DMS53 treated with DMSO at 0.1 percent for 48 hours (cell line): ENCODE results near the gene KRTAP4-3.
"Not testable (repeated sequence)": the region's sequence is repeated elsewhere in the genome, so short reads cannot be mapped to it uniquely, and the experiment has no call there.

Experiments
- DNase-seq: peaks from one replicate; lab custom pipeline; 2025; ENCODE audit not compliant: unreplicated experiment; lab: John Stamatoyannopoulos, UW

KRTAP4-3 gene

DNA sequence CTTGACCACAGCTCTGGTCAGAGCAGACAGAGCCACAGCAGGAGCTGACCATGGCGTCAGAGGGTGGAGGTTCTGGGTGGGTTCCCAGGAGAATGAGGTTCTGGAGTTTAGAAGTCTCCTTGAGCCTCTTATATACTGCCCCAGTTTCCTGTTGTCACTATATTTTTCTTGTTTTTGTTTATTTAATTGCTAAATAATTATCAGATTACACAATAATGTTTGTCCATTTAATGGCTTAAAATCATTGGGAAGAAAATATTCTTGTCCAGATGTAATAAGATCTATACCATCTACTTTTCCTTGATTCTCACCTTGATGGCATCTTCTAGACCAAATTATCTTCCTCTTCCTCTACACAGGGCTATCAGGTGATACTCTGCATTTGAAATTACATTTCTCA is at the start of gene KRTAP4-3:
TSS of gene KRTAP4-3 (minus strand) at position 101 of the 400 bp plus-strand sequence. CDS start at position 52, 49 bp downstream.
- no peak for DNase-seq

GRCh38 chr17:41215681-41216080 is 47.7 kb upstream of the KRTAP4-3 start:
- no peak for DNase-seq

- peak; percentile 74 for DNase-seq
Observed at GRCh38 chr17:41212524-41213169, 44.6 kb upstream of the KRTAP4-3 start.

DNA sequence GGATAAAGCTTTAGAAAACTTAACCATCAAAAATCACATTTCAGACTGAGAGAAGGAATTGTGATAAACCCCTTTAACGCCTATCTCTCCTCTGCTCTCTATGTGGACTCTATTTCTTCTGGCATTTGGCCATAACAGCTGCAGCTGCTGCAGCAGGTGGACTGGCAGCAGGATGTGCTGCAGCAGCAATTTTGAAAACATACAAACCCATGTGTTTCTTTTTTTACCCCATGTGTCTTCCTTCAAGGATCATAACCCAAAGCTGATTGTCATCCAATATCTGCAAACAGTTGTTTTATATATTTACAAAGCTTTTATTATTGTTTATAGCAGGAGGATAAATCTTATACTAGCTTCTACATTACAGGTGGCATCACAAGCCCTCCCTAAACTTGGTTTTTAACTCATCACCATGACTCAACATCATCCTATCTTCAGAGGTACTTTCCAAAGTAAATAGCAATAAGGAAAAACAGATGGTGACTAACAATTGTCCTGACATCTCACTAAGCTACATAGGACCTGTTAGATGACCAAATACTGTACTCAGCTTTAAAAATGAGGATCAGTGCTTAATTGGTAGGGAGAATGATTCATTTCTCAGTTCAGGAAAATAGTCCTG is 43.9 kb upstream of the KRTAP4-3 start:
- DNase-seq = peak; percentile 63

GRCh38 chr17:41199421-41200078 is 31.5 kb upstream of the KRTAP4-3 start:
- DNase-seq = no peak

GRCh38 chr17:41196068-41196467 is 28.0 kb upstream of the KRTAP4-3 start:
- no peak for DNase-seq

DNA sequence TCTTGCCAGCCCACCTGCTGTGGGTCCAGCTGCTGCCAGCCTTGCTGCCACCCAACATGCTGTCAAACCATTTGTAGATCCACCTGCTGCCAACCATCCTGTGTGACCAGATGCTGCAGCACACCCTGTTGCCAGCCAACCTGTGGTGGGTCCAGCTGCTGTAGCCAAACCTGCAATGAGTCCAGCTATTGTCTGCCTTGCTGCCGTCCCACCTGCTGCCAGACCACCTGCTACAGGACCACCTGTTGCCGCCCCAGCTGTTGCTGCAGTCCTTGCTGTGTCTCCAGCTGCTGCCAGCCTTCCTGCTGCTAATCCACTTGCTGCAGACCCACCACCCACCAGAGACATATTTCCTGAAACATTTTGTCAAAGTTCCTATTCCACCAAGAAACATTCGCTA is 22.3 kb upstream of the KRTAP4-3 start:
- no peak for DNase-seq

GRCh38 chr17:41189837-41190318 is 21.9 kb upstream of the KRTAP4-3 start, which contains the start of gene KRTAP9-1:
Gene KRTAP9-1 (plus strand): TSS chr17:41189887. CDS start chr17:41189887, 0 bp downstream.
- DNase-seq = not testable (repeated sequence)

GRCh38 chr17:41186872-41187271 is 18.9 kb upstream of the KRTAP4-3 start:
- DNase-seq = no peak

GRCh38 chr17:41185001-41185400 is 17.0 kb upstream of the KRTAP4-3 start:
- no peak for DNase-seq

DNA sequence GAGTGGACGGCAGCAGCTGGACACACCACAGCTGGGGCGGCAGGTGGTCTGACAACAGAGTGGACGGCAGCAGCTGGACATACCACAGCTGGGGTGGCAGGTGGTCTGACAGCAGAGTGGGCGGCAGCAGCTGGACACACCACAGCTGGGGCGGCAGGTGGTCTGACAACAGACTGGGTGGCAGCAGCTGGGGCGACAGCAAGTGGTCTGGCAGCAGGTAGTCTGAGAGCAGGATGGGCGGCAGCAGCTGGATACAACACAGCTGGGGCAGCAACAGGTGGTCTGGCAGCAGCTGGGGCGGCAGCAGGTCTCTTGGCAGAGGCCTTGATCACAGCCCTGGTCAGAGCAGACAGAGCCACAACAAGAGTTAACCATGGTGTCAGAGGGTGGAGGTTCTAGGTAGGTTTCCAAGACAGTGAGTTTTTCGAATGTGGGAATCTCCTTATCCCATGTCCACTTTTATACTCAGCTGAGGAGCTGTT is 16.5 kb upstream of the KRTAP4-3 start, which contains the start of gene KRTAP4-1:
TSS of gene KRTAP4-1 (minus strand) at position 432 of the 482 bp plus-strand sequence. CDS start at position 375, 57 bp downstream.
- DNase-seq = no peak

DNA sequence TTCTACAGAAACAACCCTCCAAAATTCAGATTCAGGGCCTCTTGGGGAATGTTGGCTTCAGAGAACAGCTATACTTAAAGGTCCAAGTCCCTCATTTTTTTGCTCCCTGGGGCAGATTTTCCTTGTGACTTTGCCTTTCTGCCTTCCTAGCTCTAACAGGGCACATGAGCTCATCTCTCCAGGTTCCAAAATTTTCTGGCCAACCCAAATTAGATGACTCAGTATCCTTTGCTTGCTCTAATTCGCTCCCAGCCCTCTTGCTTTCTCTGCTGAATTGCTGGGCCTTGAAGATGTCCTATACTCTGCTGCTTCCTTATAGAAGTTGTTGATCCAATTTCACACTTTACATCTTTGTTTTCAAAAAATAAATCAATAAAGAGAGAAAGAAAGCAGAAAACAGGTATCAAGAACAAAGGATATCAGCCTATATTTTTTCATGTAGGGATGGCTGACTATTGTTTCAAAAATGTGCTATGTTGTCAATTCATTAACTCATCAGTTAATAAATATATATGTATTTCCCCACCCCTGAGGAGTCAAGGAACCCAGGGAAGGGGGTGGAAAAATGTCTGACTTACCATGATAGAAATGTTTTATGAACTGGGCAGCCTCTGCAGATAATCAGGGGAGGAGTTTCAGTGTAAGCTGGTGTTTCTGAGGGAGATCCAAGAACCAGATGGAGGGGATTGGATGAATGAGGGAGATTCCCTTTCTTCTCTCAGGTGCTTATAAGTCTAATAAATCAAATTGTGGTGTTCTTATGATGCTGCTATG is 11.0 kb upstream of the KRTAP4-3 start:
- no peak for DNase-seq

DNA sequence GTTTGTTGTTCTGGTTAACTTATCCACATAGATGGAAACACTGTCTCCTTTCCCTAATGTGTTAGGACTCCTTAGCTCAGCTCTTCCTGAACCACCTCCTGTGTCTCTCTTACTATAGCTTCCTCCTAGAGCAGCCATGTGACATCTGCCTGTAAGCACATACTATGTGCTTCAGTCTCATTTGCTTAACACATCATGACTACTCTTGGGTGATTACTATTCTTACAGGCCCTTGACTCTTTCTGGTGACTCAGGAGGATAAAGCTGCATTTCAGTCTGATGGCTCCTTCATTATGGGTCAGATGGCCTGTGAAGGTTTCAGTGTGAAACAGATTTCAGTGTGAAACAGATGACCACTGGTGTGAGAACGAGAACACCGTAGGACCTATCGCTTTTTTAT is 10.3 kb upstream of the KRTAP4-3 start:
- DNase-seq = no peak

DNA sequence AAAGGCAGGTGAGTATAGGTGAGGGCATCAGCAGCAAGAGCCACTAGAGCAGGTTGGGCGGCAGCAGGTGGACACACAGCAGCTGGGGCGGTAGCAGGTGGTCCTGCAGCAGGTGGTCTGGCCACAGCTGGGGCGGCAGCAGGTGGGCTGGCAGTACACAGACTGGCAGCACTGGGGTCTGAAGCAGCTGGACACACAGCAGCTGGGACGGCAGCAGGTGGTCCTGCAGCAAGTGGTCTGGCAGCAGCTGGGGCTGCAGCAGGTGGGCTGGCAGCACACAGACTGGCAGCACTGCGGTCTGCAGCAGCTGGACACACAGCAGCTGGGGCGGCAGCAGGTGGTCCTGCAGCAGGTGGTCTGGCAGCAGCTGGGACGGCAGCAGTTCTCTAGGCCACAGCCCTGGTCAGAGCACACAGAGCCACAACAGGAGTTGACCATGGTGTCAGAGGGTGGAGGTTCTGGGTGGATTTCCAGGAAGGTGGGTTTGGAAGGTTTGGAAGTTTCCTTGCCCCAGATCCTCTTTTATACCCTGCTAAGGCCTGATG is 9.8 kb upstream of the KRTAP4-3 start, which contains the start of gene KRTAP4-2:
TSS of gene KRTAP4-2 (minus strand) at position 495 of the 545 bp plus-strand sequence. CDS start at position 438, 57 bp downstream.
- no peak for DNase-seq

GRCh38 chr17:41176744-41177387 is 8.8 kb upstream of the KRTAP4-3 start:
- DNase-seq = no peak

DNA sequence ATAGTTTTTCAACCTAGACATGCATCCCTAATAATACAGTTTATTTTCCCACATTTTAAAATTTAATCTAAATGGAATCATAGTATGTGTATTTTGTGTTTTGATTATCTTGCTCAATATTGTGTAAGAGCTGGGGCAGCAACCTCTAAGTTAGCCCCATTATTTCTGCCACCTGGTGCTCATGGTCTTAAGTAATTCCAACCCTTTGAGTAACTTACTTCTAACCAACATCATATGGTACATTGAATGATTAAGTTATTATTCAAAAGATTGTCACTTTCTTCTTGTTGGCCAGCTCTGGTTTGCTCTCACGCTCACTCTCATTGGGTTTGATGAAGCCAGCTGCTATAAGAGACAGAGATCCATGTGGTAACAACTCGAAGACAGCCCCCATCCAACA is 3.9 kb upstream of the KRTAP4-3 start:
- DNase-seq = no peak

DNA sequence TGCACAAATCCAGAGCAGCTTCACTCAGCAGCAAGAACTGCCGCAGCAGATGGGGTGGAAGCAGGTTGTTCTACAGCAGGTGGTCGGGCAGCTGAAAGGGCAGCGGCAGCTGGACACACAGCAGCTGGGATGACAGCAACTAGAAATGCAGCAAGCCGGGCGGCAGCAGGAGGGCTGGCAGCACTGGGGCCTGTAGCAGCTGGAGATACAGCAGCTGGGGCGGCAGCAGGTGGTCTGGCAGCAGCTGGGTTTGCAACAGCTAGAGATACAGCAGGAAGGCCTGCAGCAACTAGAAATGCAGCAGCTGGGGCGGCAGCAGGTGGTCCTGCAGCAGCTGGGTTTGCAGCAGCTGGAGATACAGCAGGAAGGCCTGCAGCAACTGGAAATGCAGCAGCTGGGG is 460 bp downstream of the KRTAP4-3 start:
- no peak for DNase-seq

DNA sequence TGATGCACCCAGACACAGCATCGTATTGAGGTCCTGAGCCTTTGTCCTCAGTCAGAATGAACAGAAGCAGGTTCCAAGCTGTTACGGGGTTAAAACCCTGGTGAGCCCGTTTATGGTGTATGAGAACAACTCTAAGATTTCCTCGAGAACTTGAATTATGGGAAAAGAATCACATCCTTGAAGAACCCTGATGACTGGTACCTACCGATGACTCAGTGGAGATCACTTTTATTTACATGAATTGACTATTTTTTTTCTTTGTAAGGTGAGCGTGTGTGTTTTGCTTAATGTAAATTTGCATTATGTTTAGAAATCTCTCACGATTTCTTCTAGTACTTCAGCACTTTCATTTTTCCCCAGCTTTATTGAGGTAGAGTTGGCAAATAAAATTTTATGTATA is 4.2 kb downstream of the KRTAP4-3 start:
- DNase-seq = no peak

- DNase-seq = no peak
Observed at GRCh38 chr17:41160648-41161047, 7.4 kb downstream of the KRTAP4-3 start, which contains the start of gene KRTAP4-4. Gene KRTAP4-4 (minus strand): TSS chr17:41160748. CDS start chr17:41160691, 57 bp downstream.

- not testable (repeated sequence) for DNase-seq
Observed at GRCh38 chr17:41160190-41160589, 7.8 kb downstream of the KRTAP4-3 start.
